Activated T-cell treated with anti-CD3 and anti-CD28 coated beads, Interleukin-2, amount 50 U/mL, for 72 hours (primary cell): Measurements from ENCODE around the gene CLVS2. TPM values are rescaled to one million over a fixed set of nuclear protein-coding genes. Genes with fewer than 3 reads are reported as not detected.

Experiments
- ATAC-seq, 2 donors: fragments of 150-1000 bp; cut with Tn5 transposase; replicated peaks in 1 of 2; 2 replicates each; pipeline ENCODE4 v1.10.0; 2021; ENCODE audit warnings: moderate library complexity in 2 of 2, mild to moderate bottlenecking in 1 of 2
- DNase-seq, 2 donors: peaks; one replicate each; pipeline ENCODE4 v3.0.0; 2021 to 2022; ENCODE audit warnings: mixed read lengths in 1 of 2
- H3K27ac Mint-ChIP-seq: one replicate; pipeline ENCODE4 v1.8.0; 2022; ENCODE audit warnings: mild to moderate bottlenecking, moderate library complexity, mixed read lengths
- H3K27me3 Mint-ChIP-seq: one replicate; pipeline ENCODE4 v1.8.0; 2022; ENCODE audit warnings: low read depth, mixed read lengths
- H3K36me3 Mint-ChIP-seq, 2 donors: one replicate each; pipeline ENCODE4 v1.8.0; 2022; ENCODE audit warnings: mixed read lengths in 2 of 2, mild to moderate bottlenecking in 1 of 2; ENCODE audit not compliant: insufficient read depth in 2 of 2
- H3K4me1 Mint-ChIP-seq: one replicate; pipeline ENCODE4 v1.8.0; 2022; ENCODE audit warnings: low read depth, mixed read lengths
- H3K4me3 Mint-ChIP-seq, 2 donors: one replicate each; pipeline ENCODE4 v1.8.0; 2022; ENCODE audit warnings: mild to moderate bottlenecking in 2 of 2, mixed read lengths in 2 of 2, moderate library complexity in 2 of 2
- H3K9me3 Mint-ChIP-seq, 2 donors: one replicate each; pipeline ENCODE4 v1.8.0; 2022; ENCODE audit warnings: mixed read lengths in 2 of 2
- total RNA-seq, 2 donors: library from RNA; stranded (reverse); gene quantifications; one replicate each; pipeline ENCODE4 v1.2.3, GENCODE V29; 2022

The CLVS2 gene
- total RNA-seq, 2 donors from 2014 or later = not detected

GRCh38 chr6:123116370-123116769, 120.3 kb downstream of the CLVS2 start:
- H3K9me3 Mint-ChIP-seq = peaks cover 0 to 1% of the 10 kb centered on the region in 2 donors
- H3K36me3 Mint-ChIP-seq = peaks cover 0 to 1% of the 10 kb centered on the region in 2 donors
- H3K4me1 Mint-ChIP-seq = no peaks in the 10 kb centered on the region
- no peak for DNase-seq
- H3K27ac Mint-ChIP-seq = no peak overlapping the region
- ATAC-seq = no peak
- no peak overlapping the region for H3K4me3 Mint-ChIP-seq
- no peaks in the 10 kb centered on the region for H3K27me3 Mint-ChIP-seq

- DNase-seq (no peak), ATAC-seq (no peak)
- Mint-ChIP-seq H3K27me3 (no peaks in the 10 kb centered on the region), H3K4me1 (no peaks in the 10 kb centered on the region), H3K4me3 (no peak overlapping the region), H3K27ac (no peak overlapping the region), H3K36me3 (peaks cover 0 to 1% of the 10 kb centered on the region in 2 donors), H3K9me3 (peaks cover 0 to 1% of the 10 kb centered on the region in 2 donors)
Observed at GRCh38 chr6:123117145-123117908, 121.3 kb downstream of the CLVS2 start.

GRCh38 chr6:123118811-123119210, 122.8 kb downstream of the CLVS2 start:
- H3K36me3 Mint-ChIP-seq = peaks cover 0 to 1% of the 10 kb centered on the region in 2 donors
- no peak for DNase-seq
- no peaks in the 10 kb centered on the region for H3K4me1 Mint-ChIP-seq
- no peak overlapping the region for H3K27ac Mint-ChIP-seq
- no peaks in the 10 kb centered on the region for H3K27me3 Mint-ChIP-seq
- no peak for ATAC-seq
- H3K4me3 Mint-ChIP-seq = no peak overlapping the region
- H3K9me3 Mint-ChIP-seq = peaks cover 0 to 3% of the 10 kb centered on the region in 2 donors

Other genes starting within 250 kb of the CLVS2 start
- not detected for gene FABP7, start 216.5 kb upstream of the CLVS2 start, total RNA-seq
- gene SMPDL3A, start 207.0 kb upstream of the CLVS2 start, total RNA-seq = under 1 TPM; 0.34 to 0.35 TPM